ENCODE measurements around the gene EYA2.

Gene EYA2

DNA sequence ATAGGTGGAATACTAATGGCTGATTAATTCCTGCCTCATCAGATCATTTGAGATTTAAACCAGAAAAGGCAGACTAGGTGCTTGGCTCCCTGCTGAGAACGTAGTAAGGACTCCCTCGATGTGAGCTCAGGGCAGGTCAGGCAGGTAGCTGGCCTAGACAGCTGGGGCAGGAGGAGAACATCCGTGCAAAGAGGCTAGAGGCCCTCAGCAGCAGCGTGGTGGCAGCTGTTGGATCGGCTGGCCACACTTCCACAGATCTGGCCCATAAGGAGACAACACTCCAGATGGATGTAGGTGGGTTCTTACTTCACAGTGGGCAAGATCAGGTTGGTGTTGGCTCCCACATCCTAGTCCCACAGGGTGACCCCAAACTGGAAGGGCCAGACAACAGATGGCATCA lies 38.5 kb downstream of the EYA2 start:
- DNase-seq: no peak

DNA sequence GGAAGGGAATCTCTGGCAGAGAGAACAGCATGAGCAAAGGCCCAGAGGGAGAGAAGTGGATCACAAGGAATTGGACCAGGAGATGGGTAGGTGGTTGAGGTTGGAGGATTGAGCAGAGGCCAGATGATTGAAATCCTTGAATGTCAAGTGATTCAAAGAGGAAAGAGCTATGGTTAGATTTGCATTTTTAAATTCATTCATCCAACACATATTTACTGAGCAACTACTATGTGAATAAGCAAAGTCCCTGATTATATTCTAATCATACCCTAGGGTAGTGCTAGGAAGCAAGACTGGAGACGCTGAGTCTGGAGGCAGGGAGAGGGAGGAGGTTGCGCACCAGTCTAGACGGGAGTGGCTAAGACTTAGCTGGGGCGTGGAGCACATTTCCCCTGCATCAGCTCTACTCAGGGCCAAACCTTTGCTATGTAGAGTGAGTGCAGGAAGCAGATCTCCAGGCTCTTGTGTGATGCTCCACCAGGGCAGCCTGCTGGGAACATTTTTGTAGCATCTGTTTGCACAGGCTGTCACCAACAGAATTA lies 40.2 kb downstream of the EYA2 start:
- no peak for DNase-seq

DNA sequence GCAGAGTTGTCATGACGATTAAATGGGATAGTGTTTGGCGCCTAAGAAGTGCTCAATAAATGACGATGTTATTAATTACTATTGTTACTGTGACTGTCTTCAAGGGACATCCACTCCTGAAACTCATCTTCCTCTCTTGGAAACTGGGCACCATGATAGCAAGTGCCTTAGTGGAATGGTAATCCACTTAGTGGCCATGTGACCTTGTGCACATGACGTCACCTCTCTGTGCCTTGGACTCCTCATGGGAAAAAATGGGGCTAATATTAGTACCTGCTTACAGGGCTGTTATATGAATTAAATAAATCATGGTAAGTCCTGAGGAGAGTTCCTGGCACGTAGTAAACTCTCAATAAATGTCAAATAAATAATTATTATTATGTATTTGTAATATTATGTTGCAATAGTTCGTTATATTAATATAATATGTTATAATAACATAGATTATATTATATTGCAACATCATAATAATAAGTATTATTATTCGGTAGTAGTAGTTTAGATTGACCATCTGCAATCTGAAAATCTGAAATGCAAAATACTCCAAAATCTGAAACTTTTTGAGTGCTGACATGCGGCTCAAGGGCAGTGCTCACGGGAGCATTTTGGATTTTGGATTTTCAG lies 40.9 kb downstream of the EYA2 start:
- DNase-seq: no peak

DNA sequence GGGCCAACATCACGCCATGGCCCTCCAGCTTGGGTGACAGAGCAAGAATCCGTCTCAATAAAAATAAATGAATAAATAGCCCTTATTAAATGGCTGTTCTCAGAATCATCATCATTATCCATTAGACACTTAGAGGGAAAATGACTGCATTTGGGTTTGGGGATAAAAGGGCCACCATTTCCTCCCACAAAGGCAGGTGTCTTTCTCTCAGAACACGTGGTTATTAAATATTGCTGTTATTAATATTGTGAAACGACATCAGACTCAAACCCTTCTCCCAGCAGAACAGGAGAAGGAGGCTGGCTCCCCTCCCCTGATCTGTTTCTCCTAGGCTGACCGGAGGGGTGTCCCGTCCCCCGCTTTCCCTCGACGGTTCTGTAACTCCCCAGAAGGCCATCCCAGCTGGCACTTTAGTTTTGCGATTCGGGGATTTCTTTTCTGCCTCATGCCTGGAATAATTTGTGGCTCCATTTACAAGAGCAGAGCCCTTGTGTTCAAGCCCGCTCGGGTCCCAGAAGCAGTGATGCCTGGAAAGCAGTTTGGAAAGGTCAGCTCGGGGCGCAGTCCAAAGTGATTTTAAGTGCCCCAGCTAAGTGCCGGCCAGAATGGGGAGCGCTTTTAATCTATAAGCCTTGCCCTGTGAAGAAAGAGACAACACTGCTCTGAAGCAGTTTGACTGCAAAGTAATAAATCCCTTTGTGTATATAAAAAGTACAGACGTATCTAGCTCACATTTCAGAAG lies 41.9 kb downstream of the EYA2 start:
- no peak for DNase-seq

DNA sequence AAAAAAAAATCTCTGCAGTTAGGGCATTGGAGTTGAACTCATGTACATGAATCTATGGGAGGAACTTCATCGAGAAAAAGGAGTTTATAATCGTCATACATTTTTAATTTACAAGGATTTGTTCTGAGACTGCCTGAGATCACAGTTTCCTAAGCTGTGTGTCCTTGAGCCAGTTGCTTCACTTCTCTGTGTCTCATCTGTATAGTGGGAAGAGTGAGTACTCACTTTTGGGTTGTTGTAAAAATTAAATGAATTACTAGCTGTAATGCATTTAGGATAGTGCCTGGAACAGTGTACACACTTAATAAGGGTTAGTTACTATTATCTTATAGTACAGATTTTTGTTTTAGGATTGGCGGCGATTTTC lies 42.5 kb downstream of the EYA2 start:
- no peak for DNase-seq

DNA sequence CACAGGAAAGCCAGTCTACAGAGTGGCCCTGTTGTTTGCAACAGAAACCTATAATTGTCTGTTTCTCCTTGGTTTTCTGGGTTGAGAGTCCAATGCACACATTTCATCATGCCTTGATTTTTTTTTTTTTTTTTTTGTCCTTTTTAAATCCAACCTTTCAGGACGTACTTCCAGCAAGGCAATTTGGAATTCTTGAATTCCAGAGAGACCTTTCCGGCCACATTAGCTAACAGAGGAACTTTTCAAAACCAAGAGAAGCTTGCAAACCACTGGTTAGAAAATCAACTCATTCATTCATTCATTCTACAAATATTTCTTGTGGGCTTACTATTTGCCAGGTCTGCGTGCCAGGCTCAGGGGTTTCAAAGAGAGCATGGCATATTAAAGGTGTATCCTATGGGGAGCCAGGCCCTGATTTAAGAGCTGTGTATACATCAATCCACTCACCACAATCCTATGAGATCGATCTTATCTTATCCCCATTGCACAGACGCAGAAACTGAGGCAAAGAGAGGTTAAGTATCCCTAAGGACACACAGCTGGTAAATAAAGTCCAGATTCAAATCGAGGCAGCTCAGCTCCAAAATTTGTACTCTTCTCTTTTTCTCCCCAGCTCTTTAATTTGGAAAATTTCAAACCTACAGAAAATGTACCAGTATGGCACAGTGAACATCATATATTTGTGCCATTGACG lies 43.0 kb downstream of the EYA2 start:
- no peak for DNase-seq

DNA sequence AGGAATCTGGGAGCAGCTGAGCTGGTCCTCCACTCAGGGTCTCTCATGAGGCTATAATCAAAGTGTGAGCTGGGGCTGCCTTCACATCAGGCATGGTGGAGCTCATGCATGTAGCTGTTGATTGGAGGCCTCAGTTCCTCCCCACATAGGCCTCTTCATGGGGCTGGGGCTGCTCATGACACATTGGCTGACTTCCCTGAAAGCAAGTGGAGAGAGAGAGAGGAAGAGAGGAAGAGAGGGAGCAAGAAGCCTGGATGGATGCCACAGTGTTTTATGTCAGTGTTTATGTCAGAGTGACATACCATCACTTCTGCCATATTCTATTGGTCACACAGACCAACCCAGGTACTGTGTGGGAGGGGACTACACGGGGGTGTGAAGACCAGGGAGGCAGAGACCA lies 43.8 kb downstream of the EYA2 start:
- DNase-seq: no peak

DNA sequence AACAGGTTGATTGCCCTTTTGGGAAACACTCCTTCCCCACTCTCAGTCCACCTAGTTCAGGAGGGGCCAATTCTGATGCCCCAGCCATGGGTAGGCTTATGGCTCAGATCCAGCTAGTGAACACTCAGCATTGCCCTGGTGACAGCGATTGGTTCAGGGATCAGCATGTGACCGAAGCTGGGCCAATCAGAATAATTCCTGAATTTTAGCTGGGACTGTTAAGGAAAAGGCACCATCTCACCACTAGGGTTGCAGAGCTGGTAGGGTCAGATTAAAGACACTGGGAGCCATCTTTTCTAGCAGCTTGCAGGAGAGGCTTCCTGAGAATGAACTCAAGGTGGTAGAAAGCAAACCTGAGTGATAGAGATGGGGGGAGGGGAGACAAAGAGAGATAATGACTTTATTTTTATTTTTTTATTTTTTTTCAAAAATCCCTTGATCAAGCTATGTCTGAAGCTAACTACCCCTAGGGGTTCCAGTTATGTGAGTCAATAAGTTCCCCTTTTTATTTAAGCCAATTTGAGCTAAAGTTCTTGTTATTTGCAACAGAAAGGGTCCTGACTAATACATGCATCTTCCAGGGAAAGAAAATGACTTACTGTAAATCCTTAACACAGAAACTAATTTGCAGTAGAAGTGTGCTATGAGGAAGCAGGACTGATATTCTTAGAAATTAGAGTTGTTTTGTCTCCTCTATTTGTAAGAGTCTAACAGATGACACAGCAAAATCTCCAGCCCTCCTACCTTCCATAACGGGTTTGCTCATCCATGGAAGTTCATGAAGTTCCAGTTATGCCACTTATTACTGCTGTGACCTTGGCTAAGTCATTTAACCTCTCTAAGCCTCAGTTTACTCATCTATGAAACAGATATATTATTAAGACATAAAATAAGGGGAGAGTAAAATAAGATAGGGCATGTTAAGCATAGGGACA lies 44.7 kb downstream of the EYA2 start:
- DNase-seq: no peak

DNA sequence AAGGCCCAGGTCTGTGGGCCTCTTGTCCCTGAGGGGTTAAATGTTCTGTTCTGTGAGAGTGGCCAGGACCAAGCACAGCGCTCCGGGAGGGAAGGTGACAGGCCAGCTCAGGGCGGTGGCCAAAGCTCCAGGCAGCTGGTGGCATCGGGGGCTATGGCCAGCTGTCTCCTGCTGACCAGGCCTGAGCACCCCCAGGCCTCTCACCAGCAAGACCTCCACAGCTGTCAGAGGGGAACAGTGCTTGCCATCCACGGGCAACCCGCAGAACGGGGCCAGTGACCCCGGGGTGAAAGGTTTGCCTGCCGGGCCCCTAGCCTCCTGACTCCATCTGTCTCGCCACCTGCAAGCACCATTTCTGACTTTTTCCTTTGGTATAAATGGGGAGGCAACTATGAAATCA lies 46.0 kb downstream of the EYA2 start:
- no peak for DNase-seq

DNA sequence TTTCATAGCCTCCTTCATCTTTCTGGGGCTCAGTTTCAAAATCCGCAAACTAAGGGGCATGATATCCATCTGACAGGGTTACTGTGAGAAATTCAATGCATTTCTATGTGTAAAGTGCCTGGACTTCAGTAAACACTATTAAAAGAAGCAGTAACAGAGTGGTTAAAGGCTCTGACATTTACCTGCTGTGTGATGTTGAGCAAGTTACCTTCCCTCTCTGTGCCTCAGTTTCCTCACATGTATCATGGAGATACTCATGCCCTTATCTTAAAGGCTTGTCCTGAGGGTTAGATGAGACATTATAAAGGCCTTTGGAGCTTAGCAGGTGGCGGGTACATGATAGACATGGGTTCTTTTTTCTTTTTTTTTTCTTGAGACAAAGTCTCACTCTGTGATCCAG lies 46.8 kb downstream of the EYA2 start:
- DNase-seq: no peak

DNA sequence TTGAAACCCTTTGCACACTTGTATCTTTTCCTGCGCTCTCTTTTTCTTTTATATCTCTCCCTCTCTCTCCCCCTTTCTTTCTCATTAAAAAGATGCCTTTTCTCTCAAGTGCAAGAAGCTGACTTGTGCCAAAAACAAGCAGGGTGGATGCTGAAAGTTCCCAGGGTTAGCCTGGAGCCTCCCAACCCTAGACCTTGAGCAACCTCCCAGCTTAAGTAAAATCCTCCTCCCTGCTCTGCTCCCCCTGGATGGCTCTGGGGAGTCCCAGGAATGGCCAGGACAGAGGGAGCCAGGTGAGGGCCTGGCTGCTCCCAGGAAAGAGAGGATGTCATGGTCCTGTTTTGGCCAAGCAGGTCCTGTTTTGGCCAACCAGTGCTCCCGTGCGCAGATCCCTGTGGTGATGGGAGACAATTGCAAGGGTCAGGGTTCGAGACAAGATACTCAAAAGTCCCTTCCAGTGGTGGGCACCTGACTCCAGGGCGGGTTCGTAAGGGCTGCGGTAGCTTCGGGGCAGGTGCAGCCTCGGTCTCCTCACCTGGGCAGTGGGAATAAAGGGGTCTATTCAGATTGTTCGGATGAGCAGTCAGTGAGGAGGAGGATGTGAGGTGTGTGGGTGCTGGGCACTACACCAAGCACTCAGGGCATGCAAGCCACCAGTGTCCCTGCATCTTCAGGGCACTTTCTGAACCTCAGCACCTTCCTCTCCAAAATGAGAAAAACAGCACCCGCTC lies 49.4 kb downstream of the EYA2 start:
- DNase-seq: no peak

DNA sequence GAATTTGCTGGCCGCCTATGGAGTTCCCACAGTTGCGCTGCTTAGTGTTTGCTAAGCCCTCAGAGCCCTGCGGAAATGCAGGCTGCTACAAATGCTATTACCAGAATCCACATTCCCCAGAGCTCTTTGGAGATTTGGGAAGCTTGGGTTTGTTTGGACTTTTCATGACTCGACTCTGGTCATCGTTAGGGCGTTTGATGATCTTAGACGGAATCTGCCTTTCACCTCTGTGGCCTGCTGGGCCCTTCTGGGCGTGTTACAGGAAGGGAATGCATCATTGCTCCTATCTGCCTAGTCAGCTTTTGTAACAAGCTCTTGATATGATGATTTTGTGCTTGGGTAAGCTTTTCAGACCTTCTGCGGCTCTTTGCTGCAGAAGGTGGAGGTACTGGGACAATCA lies 50.8 kb downstream of the EYA2 start:
- DNase-seq: no peak

DNA sequence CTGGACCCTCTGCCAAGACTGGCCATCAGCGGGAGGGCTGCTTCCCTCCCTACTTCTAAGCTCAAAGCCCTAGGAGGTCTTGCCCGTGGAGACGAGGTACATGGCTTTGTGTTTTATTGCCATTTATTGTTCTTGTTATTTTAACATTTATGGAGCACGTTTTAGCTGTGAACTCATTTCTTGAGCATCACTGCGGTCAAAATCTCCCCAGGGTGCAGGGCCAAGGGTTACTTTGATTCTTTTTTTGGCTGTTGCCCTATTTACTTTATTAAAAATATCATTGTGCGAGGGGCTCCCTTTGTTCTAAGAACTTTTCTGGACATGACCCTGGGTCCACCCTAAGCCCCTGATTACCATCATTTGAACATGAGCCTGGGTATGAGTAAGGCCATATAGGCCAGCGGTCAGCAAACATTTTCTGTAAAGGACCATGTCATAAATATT lies 51.6 kb downstream of the EYA2 start:
- DNase-seq: no peak

DNA sequence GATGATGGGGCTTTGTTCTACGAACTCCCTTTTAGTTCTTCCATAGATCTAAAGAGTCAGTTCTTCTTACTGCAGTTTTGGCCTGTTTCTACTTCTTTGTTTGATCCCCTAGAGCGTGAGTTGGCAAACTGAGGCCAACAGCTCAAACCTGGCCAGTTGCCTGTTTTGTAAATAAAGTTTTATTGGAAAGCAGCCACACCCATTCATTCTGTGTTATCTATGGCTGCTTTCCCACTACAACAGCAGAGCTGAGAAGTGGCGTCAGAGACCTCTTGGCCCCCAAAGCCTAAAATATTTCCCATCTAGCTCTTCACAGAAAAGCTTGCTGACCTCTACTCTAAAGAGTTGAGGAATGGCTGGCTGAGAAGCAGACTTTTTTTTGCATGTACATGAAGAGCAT lies 52.2 kb downstream of the EYA2 start:
- DNase-seq: no peak

DNA sequence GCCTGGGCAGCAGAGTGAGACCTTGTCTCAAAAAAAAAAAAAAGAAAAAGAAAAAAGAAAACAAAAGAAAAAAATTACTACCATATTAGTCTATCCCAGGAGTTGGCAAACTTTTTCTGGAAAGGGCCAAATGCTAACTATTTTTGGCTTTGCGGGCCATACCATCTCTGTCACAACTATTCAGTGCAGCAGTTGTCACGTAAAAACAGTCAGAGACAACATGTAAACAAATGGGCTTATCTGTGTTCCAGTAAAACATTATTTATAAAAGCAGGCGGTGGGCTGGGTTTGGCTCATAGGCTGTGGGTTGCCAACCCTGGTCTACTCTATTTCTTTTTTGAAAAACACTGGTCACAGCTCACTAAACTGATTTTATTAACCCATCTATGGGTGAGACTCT lies 53.4 kb downstream of the EYA2 start:
- no peak for DNase-seq

DNA sequence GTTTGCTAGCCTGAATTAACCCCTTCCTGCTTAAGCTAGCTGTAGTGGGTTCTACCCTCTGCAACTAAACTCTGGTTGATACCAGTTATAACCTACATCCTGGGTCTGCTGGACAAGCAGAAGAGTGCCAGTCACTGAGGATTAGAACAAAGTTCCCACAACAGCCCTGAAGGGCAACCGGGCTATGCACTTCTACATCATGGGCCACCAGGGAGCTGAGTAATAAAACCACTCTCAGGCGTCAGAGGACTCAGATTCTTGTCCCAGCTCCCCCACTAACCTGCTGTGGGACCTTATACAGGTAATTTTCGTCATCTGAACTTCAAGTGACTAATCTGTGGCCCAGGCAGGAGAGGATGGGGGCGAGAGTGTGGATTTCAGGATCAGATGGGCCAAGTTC lies 56.8 kb downstream of the EYA2 start:
- DNase-seq: no peak

DNA sequence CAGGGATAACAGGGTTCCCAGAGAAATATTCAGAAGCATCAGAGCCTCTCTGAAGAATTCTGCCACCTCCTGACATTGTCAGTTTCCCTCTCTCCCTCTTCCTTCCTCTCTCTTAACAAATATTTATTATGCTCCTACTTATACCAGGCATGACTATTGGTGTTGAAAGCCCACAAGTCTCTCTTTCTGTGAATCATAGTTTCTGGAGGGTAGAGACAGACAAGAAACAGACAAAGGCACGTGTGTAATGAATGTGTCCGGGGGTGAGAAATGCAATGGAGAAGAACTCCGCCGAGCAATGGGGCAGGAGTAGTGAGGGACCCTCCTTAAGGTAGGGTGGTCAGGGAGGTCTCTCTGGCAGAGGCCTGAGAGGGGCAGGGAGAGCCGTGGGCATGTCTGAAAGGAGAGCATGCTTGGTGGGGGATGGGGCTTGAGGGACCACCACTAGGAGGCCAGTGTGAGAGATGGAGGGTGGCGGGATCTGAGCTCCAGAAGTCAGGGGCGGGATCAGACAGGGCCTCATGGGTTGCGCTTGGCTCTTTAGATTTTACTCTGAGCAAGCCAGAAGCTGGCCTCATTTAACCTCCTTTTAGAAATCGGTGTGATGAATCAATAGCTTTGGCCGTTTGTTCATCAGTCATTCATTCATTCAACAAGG lies 57.3 kb downstream of the EYA2 start:
- no peak for DNase-seq

DNA sequence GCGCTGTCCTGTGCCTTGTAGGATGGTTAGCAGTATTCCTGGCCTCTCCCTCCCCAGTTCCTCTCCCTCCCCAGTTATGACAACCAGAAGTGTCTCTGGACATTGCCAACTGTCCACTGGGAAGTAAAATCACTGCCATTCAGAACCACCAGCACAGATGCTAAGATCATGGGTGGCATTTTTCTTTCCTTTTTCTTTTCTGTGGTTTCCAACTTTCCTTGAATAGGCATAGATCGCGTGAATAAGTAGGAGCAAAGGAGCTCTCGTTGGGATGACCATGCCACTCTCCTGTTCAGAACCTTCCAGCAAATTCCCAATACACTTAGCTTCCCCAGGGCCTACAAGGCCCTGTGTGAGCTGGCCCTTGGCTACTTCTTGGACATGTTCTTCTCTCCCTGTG lies 59.0 kb downstream of the EYA2 start:
- DNase-seq: no peak

DNA sequence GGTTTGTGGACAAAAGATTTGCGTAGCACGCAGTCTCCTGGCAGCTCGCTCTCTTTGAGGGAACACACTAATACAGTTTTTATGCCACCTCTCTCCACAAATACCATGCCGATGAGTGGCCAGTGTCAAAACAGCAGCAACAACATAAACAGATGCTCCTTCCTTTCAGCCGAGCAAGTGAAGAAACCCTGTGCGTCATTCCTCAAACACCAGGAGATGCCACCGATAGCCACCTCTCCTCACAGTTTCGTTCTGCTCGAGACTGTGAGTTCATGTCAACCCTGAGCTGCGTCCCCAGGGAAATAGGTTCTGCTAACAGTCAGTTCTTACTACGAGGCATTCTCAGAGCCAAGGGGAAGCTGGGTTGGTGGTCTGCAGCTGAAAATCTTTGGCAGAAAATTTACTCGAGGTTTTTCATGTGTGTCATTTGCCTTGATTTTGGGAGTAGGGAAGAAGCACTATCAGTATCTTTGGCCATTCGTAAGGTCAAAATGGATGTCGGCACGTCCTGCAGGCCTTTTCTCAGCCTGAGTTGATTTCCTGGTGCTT lies 59.9 kb downstream of the EYA2 start:
- DNase-seq: no peak

DNA sequence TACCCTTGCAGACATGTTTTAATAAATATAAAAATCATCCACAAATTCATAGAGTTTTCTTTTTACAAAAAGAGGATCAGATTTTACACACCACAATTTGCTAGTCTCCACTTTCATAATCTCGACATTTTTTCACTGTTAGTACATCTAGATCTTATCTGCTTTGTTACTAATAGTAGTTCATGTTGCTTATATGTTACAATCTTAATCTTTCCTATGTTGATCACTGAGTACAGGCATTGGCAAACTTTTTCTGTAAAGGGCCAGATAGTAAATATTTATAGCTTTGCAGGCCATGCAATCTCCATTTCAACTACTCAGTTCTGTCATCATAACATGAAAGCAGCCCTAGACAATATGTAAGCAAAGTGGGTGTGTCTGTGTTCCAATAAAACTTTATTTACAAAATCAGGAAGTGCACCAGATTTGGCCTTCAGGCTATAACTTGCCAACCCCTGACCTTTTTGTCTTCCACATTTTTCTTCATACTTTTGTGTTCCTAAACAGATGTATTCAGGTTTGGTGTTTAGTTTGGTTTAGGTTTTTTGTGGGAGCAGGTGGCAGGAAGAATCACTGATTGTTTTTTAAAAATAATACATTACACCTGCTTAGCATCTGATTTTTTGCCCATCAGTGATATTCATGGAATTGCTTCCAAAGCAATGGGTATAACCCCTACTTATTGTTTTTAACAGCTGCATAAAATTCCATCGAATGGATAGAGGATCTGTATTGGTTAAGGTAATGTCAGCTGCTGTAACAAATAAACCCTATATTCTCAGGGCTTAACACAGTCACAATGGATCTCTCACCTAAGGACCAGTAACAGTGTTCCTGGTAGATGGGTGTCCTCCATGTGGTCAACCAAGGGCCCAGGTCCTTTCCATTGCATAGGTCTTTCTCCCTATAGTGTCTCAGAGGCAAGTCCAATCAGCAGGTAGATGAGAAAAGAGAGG lies 61.2 kb downstream of the EYA2 start:
- DNase-seq: no peak
